Measurements from ENCODE around the gene STIMATE. TPM values are rescaled to one million over a fixed set of nuclear protein-coding genes. Genes with fewer than 3 reads are reported as not detected.

STIMATE gene
- total RNA-seq, 2 experiments from 2014 or later: 18.1 to 19.0 TPM

GRCh38 chr3:52851348-52851747 lies 46.0 kb downstream of the STIMATE start:
- peak; percentile 81 for TF ChIP-seq CTCF (conservative IDR thresholded peaks at IDR 0.05; ENCODE audit: low read length)
- TF ChIP-seq EZH2phosphoT487 (IDR thresholded peaks at IDR 0.05; ENCODE audit: borderline replicate concordance, low read depth, low read length): no peak
- Histone ChIP-seq H3K36me3 (ENCODE audit: insufficient read depth, low read length) (peaks cover 9% of the 10 kb centered on the region; the same call in 1 of the 2 replicates), H3K9me2 (ENCODE audit: insufficient read depth, low read length) (no peaks in the 10 kb centered on the region), H3K27ac (ENCODE audit: low read depth, low read length, poor library complexity, severe bottlenecking) (no peak overlapping the region), H3K4me2 (ENCODE audit: low read length) (no peak overlapping the region), H3K79me2 (ENCODE audit: insufficient read depth, low read depth, low read length) (no peaks in the 10 kb centered on the region), H3K4me1 (ENCODE audit: insufficient read depth, low read length, poor library complexity, severe bottlenecking) (no peaks in the 10 kb centered on the region), H2AFZ (ENCODE audit: low read length) (no peak overlapping the region), H3K4me3 (ENCODE audit: low read depth, low read length, poor library complexity, severe bottlenecking) (no peak overlapping the region), H3K9me3 (ENCODE audit: low read length) (no peaks in the 10 kb centered on the region), H4K20me1 (ENCODE audit: insufficient read depth, low read length) (no peaks in the 10 kb centered on the region)
- POLR2A ChIA-PET: no interaction called here
- DNase-seq (ENCODE audit: low spot score): peak; percentile 60
- intact Hi-C loops (cut with micrococcal nuclease; ENCODE audit: unreplicated experiment): loop anchor here (1.0 kb wide), 2 partner anchors 83 to 221 kb away; no protein-coding TSS in a partner anchor
- BruUV-seq (replicated peaks): no TSS peak
- CTCF ChIA-PET (ENCODE audit: unreplicated experiment): no interaction called here

- TF ChIP-seq EZH2phosphoT487 (IDR thresholded peaks at IDR 0.05; ENCODE audit: borderline replicate concordance, low read depth, low read length): no peak
- TF ChIP-seq CTCF (conservative IDR thresholded peaks at IDR 0.05; ENCODE audit: low read length): no peak
- CTCF ChIA-PET (ENCODE audit: unreplicated experiment): no interaction called here
- no peak for DNase-seq (ENCODE audit: low spot score)
- Histone ChIP-seq H3K36me3 (ENCODE audit: insufficient read depth, low read length) (peaks cover 9% of the 10 kb centered on the region; the same call in 1 of the 2 replicates), H3K79me2 (ENCODE audit: insufficient read depth, low read depth, low read length) (no peaks in the 10 kb centered on the region), H3K4me1 (ENCODE audit: insufficient read depth, low read length, poor library complexity, severe bottlenecking) (no peaks in the 10 kb centered on the region), H3K4me3 (ENCODE audit: low read depth, low read length, poor library complexity, severe bottlenecking) (no peak overlapping the region), H4K20me1 (ENCODE audit: insufficient read depth, low read length) (no peaks in the 10 kb centered on the region), H3K9me3 (ENCODE audit: low read length) (no peaks in the 10 kb centered on the region), H3K27ac (ENCODE audit: low read depth, low read length, poor library complexity, severe bottlenecking) (no peak overlapping the region), H2AFZ (ENCODE audit: low read length) (no peak overlapping the region), H3K4me2 (ENCODE audit: low read length) (no peak overlapping the region), H3K9me2 (ENCODE audit: insufficient read depth, low read length) (no peaks in the 10 kb centered on the region)
- intact Hi-C loops (cut with micrococcal nuclease; ENCODE audit: unreplicated experiment): no loop called here
- POLR2A ChIA-PET: interaction anchor here (0.6 kb wide), 1 partner anchor 194 kb away, joined by 3 read pairs; no protein-coding TSS in a partner anchor
- no TSS peak for BruUV-seq (replicated peaks)
These were observed 47.7 kb downstream of the STIMATE start for GRCh38 chr3:52849656-52850055.

GRCh38 chr3:52848617-52849016 lies 48.7 kb downstream of the STIMATE start:
- TF ChIP-seq EZH2phosphoT487 (IDR thresholded peaks at IDR 0.05; ENCODE audit: borderline replicate concordance, low read depth, low read length): no peak
- TF ChIP-seq CTCF (conservative IDR thresholded peaks at IDR 0.05; ENCODE audit: low read length): no peak
- H3K27ac ChIP-seq (ENCODE audit: low read depth, low read length, poor library complexity, severe bottlenecking): no peak overlapping the region
- no peaks in the 10 kb centered on the region for H3K9me3 ChIP-seq (ENCODE audit: low read length)
- no peaks in the 10 kb centered on the region for H3K79me2 ChIP-seq (ENCODE audit: insufficient read depth, low read depth, low read length)
- ChIA-PET CTCF (ENCODE audit: unreplicated experiment) (interaction anchor here (0.9 kb wide), 1 partner anchor 10 kb away, joined by 3 read pairs; no protein-coding TSS in a partner anchor), POLR2A (no interaction called here)
- no peaks in the 10 kb centered on the region for H3K4me1 ChIP-seq (ENCODE audit: insufficient read depth, low read length, poor library complexity, severe bottlenecking)
- H2AFZ ChIP-seq (ENCODE audit: low read length): no peak overlapping the region
- no peak for DNase-seq (ENCODE audit: low spot score)
- no peak overlapping the region for H3K4me3 ChIP-seq (ENCODE audit: low read depth, low read length, poor library complexity, severe bottlenecking)
- no peaks in the 10 kb centered on the region for H3K9me2 ChIP-seq (ENCODE audit: insufficient read depth, low read length)
- H4K20me1 ChIP-seq (ENCODE audit: insufficient read depth, low read length): no peaks in the 10 kb centered on the region
- peaks cover 9% of the 10 kb centered on the region; the same call in 1 of the 2 replicates for H3K36me3 ChIP-seq (ENCODE audit: insufficient read depth, low read length)
- H3K4me2 ChIP-seq (ENCODE audit: low read length): no peak overlapping the region
- intact Hi-C loops (cut with micrococcal nuclease; ENCODE audit: unreplicated experiment): no loop called here
- BruUV-seq (replicated peaks): no TSS peak

Data from OCI-LY7 (cell line).